GM12878 (cell line): ENCODE measurements around the gene NUP93. TPM values are rescaled to one million over a fixed set of nuclear protein-coding genes. Genes with fewer than 3 reads are reported as not detected.

Experiments used
- ATAC-seq: fragments of 200-7000 bp; cut with Tn5 transposase; 3 replicates; pipeline ENCODE4 v1.9.1; 2020; ENCODE audit warnings: mild to moderate bottlenecking, moderate library complexity
- BruUV-seq: library from RNA; stranded (reverse); fragments of 400-500 nt; replicated peaks from 2 replicates; lab custom pipeline; 2021; lab: Mats Ljungman, UMichigan
- CTCF ChIA-PET: fragments of 300-600 bp; sonication (Branson Sonifier 250); formaldehyde crosslinking; extraction: SDS; loops from one replicate; lab custom pipeline; 2021; ENCODE audit warnings: inconsistent platforms; lab: Yijun Ruan, JAX
- POLR2A ChIA-PET: fragments of 350-600 bp; formaldehyde crosslinking; extraction: SDS; loops from one replicate; lab custom pipeline; 2021; ENCODE audit warnings: inconsistent platforms; lab: Charles Lee
- RAD21 ChIA-PET: fragments of 300-600 bp; sonication (Branson Sonifier 250); formaldehyde crosslinking; loops from one replicate; lab custom pipeline; 2023; ENCODE audit warnings: antibody characterized with exemption; ENCODE audit not compliant: unreplicated experiment; lab: Charles Lee
- SMC1A ChIA-PET: fragments of 300-600 bp; sonication (Branson Sonifier 250); formaldehyde crosslinking; loops from one replicate; lab custom pipeline; 2023; ENCODE audit not compliant: unreplicated experiment, uncharacterized antibody; lab: Charles Lee
- DNase-seq: peaks from one replicate; pipeline ENCODE4 v3.0.0-alpha.2; 2011; ENCODE audit warnings: low read depth, low spot score
- FAIRE-seq: peaks from 3 replicates; lab custom pipeline; 2011; peaks lifted over from hg19 to GRCh38; lab: Jason Lieb, UNC
- H2AFZ ChIP-seq: 2 replicates; pipeline ENCODE4 v1.6.0; 2011; ENCODE audit warnings: low read depth, low read length, control low read depth; ENCODE audit not compliant: control insufficient read depth
- H3K27ac ChIP-seq: 2 replicates; pipeline ENCODE4 v1.5.1; 2011; ENCODE audit warnings: control low read depth; ENCODE audit not compliant: control insufficient read depth, insufficient read depth
- H3K27me3 ChIP-seq, 2 experiments: replicated peaks in 1 of 2; 2 replicates each; pipeline versions ENCODE4 v1.6.0 to v1.6.1; 2011; ENCODE audit warnings: low read length in 1 of 2; ENCODE audit not compliant: control insufficient read depth in 2 of 2, insufficient read depth in 2 of 2
- H3K36me3 ChIP-seq, 2 experiments: 2 replicates each; pipeline ENCODE4 v1.5.1; 2011; ENCODE audit warnings: low read length in 1 of 2; ENCODE audit not compliant: control insufficient read depth in 2 of 2, insufficient read depth in 2 of 2
- H3K4me1 ChIP-seq: 2 replicates; pipeline ENCODE4 v1.6.1; 2011; ENCODE audit warnings: mild to moderate bottlenecking, low read length, moderate library complexity, mixed read lengths; ENCODE audit not compliant: control insufficient read depth, insufficient read depth
- H3K4me2 ChIP-seq: 2 replicates; pipeline ENCODE4 v1.6.0; 2011; ENCODE audit warnings: control low read depth; ENCODE audit not compliant: control insufficient read depth, insufficient read depth
- H3K4me3 ChIP-seq: fragments of 200-600 bp; sonication (generic); 2 replicates; pipeline ENCODE4 v1.5.1; 2016
- H3K79me2 ChIP-seq: 2 replicates; pipeline ENCODE4 v1.6.0; 2011; ENCODE audit warnings: low read length; ENCODE audit not compliant: control insufficient read depth, insufficient read depth
- H3K9ac ChIP-seq: 2 replicates; pipeline ENCODE4 v1.8.0; 2011; ENCODE audit warnings: low read length, control low read depth, mixed read lengths; ENCODE audit not compliant: control insufficient read depth, insufficient read depth
- H3K9me3 ChIP-seq: replicated peaks from 3 replicates; pipeline ENCODE4 v1.5.1; 2011; ENCODE audit warnings: mild to moderate bottlenecking, low read length; ENCODE audit not compliant: control insufficient read depth, insufficient read depth
- H4K20me1 ChIP-seq: 2 replicates; pipeline ENCODE4 v1.6.0; 2011; ENCODE audit not compliant: control insufficient read depth, insufficient read depth
- BHLHE40 ChIP-seq, 2 experiments: fragments of 450-650 bp in 1 of 2; IDR thresholded peaks; 2 replicates each; pipeline ENCODE4 v1.6.1; 2011 to 2017; ENCODE audit warnings: low read depth in 2 of 2, borderline replicate concordance in 1 of 2, improper control_type of control experiment in 1 of 2, low read length in 1 of 2, mild to moderate bottlenecking in 1 of 2
- CBX5 ChIP-seq: sonication (generic); IDR thresholded peaks from 2 replicates; pipeline ENCODE4 v1.6.1; 2016; ENCODE audit warnings: low read depth, moderate library complexity, mild to moderate bottlenecking, inconsistent platforms
- DPF2 ChIP-seq: fragments of 450-650 bp; IDR thresholded peaks from 2 replicates; pipeline ENCODE4 v1.6.1; 2017; ENCODE audit warnings: mild to moderate bottlenecking
- GABPA ChIP-seq: IDR thresholded peaks from 2 replicates; pipeline ENCODE4 v1.6.1; 2014; ENCODE audit warnings: antibody characterized with exemption, low read depth, mild to moderate bottlenecking, inconsistent platforms
- GATAD2B ChIP-seq: fragments of 450-650 bp; conservative IDR thresholded peaks from 2 replicates; pipeline ENCODE4 v1.6.1; 2017; ENCODE audit warnings: low read depth, mild to moderate bottlenecking, moderate library complexity
- HDAC2 ChIP-seq: fragments of 200-600 bp; sonication (generic); IDR thresholded peaks from 2 replicates; pipeline ENCODE4 v1.6.1; 2017
- KAT2A ChIP-seq: conservative IDR thresholded peaks from 2 replicates; pipeline ENCODE4 v1.6.1; 2011; ENCODE audit warnings: low read depth, low read length; ENCODE audit not compliant: control insufficient read depth
- MYC ChIP-seq: IDR thresholded peaks from 2 replicates; pipeline ENCODE4 v1.6.1; 2011; ENCODE audit warnings: mild to moderate bottlenecking, low read length, moderate library complexity, inconsistent platforms; ENCODE audit not compliant: insufficient read depth, insufficient replicate concordance, insufficient read length, severe bottlenecking
- RCOR1 ChIP-seq: conservative IDR thresholded peaks from 2 replicates; pipeline ENCODE4 v1.6.1; 2012; ENCODE audit warnings: low read depth, low read length, improper control_type of control experiment
- STAT1 ChIP-seq: fragments of 450-650 bp; conservative IDR thresholded peaks from 2 replicates; pipeline ENCODE4 v1.6.1; 2014; ENCODE audit warnings: antibody characterized with exemption, mild to moderate bottlenecking
- SUZ12 ChIP-seq: fragments of 200-600 bp; sonication (generic); IDR thresholded peaks from one replicate; pipeline ENCODE4 v1.6.1; 2018; ENCODE audit warnings: antibody characterized with exemption, mild to moderate bottlenecking; ENCODE audit not compliant: unreplicated experiment
- TCF12 ChIP-seq: IDR thresholded peaks from 2 replicates; pipeline ENCODE4 v1.6.1; 2011; ENCODE audit warnings: low read depth, mild to moderate bottlenecking, low read length
- YY1 ChIP-seq: IDR thresholded peaks from 2 replicates; pipeline ENCODE4 v1.6.1; 2011; ENCODE audit warnings: low read depth, mild to moderate bottlenecking, low read length
- WGBS: methylation state at CpG from one replicate; pipeline ENCODE4 v1.1.6; 2016; ENCODE audit warnings: low lambda C conversion rate; ENCODE audit not compliant: insufficient replicate concordance, insufficient coverage; ENCODE audit errors: missing lambda C conversion rate; 5-methylcytosine and 5-hydroxymethylcytosine counted together
- in situ Hi-C: fragments of 300-500 bp; cut with MboI; formaldehyde crosslinking; loops from 9 replicates; pipeline ENCODE4 v1.14.3; 2018; ENCODE audit warnings: mixed read lengths
- intact Hi-C: fragments of 100-400 bp; cut with micrococcal nuclease; formaldehyde crosslinking; loops from one replicate; pipeline ENCODE4 v1.14.2; 2022; ENCODE audit not compliant: unreplicated experiment
- polyA plus RNA-seq, 11 experiments: library from polyadenylated mRNA; depleted of rRNA in 4 of 11; unstranded in 6 of 11; stranded (reverse) in 5 of 11; fragments of >200 nt; fragmentation: Nextera tagmentation in 4 of 11; fragmentation: Illumina TruSeq in 1 of 11; extraction: Ambion mirVana in 4 of 11; extraction: Trizol in 1 of 11; gene quantifications; 1 replicate in 1 of 11; 2 replicates in 10 of 11; pipeline versions ENCODE4 v1.2.1 to v1.2.3, GENCODE V29; 2011 to 2016; ENCODE audit warnings: inconsistent platforms in 2 of 11, missing spikeins in 2 of 11, low read depth in 1 of 11
- total RNA-seq, 4 experiments: library from RNA; depleted of rRNA in 3 of 4; stranded (reverse); fragments of >200 nt in 3 of 4; fragmentation: Illumina TruSeq in 1 of 4; extraction: Trizol in 1 of 4; gene quantifications; 2 replicates each; pipeline versions ENCODE4 v1.2.1 to v1.2.3, GENCODE V29; 2013 to 2021
- TF ChIP-seq, protein P1 (sequence below): fragments of 450-650 bp; IDR thresholded peaks from 2 replicates; pipeline ENCODE4 v1.6.1; 2017; ENCODE audit warnings: mild to moderate bottlenecking, moderate library complexity
- TF ChIP-seq, protein P2 (sequence below): fragments of 450-650 bp; IDR thresholded peaks from 2 replicates; pipeline ENCODE4 v1.6.1; 2016; ENCODE audit warnings: mild to moderate bottlenecking
- TF ChIP-seq, protein P3 (sequence below): fragments of 450-650 bp; IDR thresholded peaks from 2 replicates; pipeline ENCODE4 v1.6.1; 2017; ENCODE audit warnings: antibody characterized with exemption, mild to moderate bottlenecking, moderate library complexity

Gene NUP93
- total and polyA plus RNA-seq, 10 of the 15 experiments (the other 5 are each of a cell fraction or from before 2014, with no cell fraction given) = 82.2 to 175 (median 101) TPM

DNA sequence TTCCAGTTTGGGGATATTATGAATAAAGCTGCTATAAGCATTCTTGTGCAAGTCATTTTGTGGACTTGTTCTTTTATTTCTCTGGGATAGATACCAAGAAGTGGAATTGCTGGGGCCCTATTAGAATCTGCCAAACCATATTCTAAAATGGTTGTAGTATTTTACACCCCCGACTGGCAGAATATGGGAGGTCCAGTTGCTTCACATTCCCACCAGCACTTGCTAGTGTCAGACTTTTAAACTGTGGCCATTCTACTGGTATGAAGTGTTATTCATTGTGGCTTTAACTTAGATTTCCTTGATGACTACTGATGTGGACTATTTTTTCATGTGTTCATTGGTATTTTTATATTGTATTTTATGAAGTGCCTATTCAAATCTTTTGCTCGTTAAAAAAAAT is 18.1 kb upstream of the NUP93 start:
- ATAC-seq (no peak), FAIRE-seq (no peak), DNase-seq (no peak)
- intact Hi-C loops (no loop called here), in situ Hi-C loops (no loop called here)
- Histone ChIP-seq H3K9me3 (no peaks in the 10 kb centered on the region; the same call in 2 of the 3 replicates), H3K4me3 (no peak overlapping the region), H3K9ac (no peak overlapping the region), H3K36me3 (no peaks in the 10 kb centered on the region), H3K27me3 (no peaks in the 10 kb centered on the region), H4K20me1 (no peaks in the 10 kb centered on the region), H3K27ac (no peak overlapping the region), H3K79me2 (no peaks in the 10 kb centered on the region), H3K4me2 (no peak overlapping the region), H2AFZ (no peak overlapping the region), H3K4me1 (0 out of 2 replicates have a peak, but pooled peaks cover 2% of the 10 kb centered on the region)
- ChIA-PET CTCF (interaction anchor here (1.0 kb wide), 1 partner anchor 10 kb away, joined by 3 read pairs; no protein-coding TSS in a partner anchor), RAD21 (no interaction called here), POLR2A (no interaction called here), SMC1A (interaction anchor here (0.6 kb wide), 1 partner anchor 10 kb away, joined by 3 read pairs; no protein-coding TSS in a partner anchor)
- WGBS = 47% methylated on average over 2 of the region's 2 CpGs
- no TSS peak for BruUV-seq
- TF ChIP-seq GABPA (no peak), YY1 (no peak), BHLHE40 (IDR thresholded peaks at IDR 0.05; ENCODE audit: borderline replicate concordance in 1 of 2, low read depth in 2 of 2, low read length in 1 of 2) (no peak), DPF2 (no peak), SUZ12 (no peak), TCF12 (no peak), STAT1 (no peak), CBX5 (no peak), HDAC2 (no peak), KAT2A (no peak), GATAD2B (no peak), MYC (no peak), RCOR1 (no peak)
- TF ChIP-seq, protein P1, sequence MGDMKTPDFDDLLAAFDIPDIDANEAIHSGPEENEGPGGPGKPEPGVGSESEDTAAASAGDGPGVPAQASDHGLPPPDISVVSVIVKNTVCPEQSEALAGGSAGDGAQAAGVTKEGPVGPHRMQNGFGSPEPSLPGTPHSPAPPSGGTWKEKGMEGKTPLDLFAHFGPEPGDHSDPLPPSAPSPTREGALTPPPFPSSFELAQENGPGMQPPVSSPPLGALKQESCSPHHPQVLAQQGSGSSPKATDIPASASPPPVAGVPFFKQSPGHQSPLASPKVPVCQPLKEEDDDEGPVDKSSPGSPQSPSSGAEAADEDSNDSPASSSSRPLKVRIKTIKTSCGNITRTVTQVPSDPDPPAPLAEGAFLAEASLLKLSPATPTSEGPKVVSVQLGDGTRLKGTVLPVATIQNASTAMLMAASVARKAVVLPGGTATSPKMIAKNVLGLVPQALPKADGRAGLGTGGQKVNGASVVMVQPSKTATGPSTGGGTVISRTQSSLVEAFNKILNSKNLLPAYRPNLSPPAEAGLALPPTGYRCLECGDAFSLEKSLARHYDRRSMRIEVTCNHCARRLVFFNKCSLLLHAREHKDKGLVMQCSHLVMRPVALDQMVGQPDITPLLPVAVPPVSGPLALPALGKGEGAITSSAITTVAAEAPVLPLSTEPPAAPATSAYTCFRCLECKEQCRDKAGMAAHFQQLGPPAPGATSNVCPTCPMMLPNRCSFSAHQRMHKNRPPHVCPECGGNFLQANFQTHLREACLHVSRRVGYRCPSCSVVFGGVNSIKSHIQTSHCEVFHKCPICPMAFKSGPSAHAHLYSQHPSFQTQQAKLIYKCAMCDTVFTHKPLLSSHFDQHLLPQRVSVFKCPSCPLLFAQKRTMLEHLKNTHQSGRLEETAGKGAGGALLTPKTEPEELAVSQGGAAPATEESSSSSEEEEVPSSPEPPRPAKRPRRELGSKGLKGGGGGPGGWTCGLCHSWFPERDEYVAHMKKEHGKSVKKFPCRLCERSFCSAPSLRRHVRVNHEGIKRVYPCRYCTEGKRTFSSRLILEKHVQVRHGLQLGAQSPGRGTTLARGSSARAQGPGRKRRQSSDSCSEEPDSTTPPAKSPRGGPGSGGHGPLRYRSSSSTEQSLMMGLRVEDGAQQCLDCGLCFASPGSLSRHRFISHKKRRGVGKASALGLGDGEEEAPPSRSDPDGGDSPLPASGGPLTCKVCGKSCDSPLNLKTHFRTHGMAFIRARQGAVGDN = no peak
- TF ChIP-seq, protein P2, sequence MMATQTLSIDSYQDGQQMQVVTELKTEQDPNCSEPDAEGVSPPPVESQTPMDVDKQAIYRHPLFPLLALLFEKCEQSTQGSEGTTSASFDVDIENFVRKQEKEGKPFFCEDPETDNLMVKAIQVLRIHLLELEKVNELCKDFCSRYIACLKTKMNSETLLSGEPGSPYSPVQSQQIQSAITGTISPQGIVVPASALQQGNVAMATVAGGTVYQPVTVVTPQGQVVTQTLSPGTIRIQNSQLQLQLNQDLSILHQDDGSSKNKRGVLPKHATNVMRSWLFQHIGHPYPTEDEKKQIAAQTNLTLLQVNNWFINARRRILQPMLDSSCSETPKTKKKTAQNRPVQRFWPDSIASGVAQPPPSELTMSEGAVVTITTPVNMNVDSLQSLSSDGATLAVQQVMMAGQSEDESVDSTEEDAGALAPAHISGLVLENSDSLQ = no peak
- TF ChIP-seq, protein P3, sequence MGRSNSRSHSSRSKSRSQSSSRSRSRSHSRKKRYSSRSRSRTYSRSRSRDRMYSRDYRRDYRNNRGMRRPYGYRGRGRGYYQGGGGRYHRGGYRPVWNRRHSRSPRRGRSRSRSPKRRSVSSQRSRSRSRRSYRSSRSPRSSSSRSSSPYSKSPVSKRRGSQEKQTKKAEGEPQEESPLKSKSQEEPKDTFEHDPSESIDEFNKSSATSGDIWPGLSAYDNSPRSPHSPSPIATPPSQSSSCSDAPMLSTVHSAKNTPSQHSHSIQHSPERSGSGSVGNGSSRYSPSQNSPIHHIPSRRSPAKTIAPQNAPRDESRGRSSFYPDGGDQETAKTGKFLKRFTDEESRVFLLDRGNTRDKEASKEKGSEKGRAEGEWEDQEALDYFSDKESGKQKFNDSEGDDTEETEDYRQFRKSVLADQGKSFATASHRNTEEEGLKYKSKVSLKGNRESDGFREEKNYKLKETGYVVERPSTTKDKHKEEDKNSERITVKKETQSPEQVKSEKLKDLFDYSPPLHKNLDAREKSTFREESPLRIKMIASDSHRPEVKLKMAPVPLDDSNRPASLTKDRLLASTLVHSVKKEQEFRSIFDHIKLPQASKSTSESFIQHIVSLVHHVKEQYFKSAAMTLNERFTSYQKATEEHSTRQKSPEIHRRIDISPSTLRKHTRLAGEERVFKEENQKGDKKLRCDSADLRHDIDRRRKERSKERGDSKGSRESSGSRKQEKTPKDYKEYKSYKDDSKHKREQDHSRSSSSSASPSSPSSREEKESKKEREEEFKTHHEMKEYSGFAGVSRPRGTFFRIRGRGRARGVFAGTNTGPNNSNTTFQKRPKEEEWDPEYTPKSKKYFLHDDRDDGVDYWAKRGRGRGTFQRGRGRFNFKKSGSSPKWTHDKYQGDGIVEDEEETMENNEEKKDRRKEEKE = no peak
